Measurements from ENCODE around the gene MKI67. TPM values are rescaled to one million over a fixed set of nuclear protein-coding genes. Genes with fewer than 3 reads are reported as not detected.

Gene MKI67
- polyA plus RNA-seq, 1 donor from 2014 or later: 0.16 TPM

DNA sequence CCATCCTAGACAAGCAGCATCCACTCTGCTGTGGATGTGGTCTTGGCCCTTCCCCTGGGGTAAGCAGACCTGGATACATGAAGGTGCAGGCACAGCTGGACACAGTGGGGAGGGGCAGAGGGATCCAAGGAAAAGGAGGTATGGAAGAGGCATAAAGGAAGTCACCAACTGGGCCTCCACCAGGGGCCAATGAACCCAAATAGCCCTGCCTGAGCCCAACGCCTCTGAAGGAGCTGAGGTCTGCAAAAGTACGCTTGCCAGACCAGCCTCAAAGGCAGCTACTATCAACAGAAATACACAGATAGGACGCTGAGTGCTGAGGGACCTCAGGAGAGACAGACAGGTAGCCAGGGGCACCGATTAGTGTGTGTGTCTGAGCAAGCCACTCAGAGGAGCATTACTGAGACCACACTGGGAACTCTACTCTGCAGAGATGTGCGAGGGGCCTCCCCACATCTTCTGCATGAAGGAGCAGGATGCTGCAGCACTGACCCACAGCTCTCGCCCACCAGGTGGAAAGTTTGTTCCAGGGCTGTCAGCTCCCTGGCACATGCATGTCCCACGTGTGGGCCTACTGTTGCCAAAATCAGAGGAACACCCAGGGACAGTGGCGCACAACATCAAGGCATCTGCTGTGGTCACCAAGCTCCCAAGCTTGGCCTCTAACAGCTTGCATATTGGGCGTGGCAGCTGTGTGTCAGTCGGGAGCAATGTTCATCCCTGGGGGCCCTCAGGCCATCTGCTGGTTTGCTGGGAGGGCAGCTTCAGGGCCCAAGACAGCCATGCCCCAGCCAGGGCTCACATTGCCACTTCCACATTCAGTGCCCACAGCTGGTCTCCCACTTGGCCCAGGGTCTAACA lies 40.0 kb downstream of the MKI67 start:
- H4K20me1 ChIP-seq (ENCODE audit: insufficient read depth): no peaks in the 10 kb centered on the region
- no peak overlapping the region for H2AFZ ChIP-seq (ENCODE audit: low read depth, low read length)
- no peak overlapping the region for H3K9ac ChIP-seq (ENCODE audit: low read length)
- TF ChIP-seq POLR2AphosphoS5 (IDR thresholded peaks at IDR 0.05) (no peak), RAD21 (conservative IDR thresholded peaks at IDR 0.05) (no peak), EP300 (conservative IDR thresholded peaks at IDR 0.05; ENCODE audit: poor library complexity, severe bottlenecking) (no peak), MXI1 (conservative IDR thresholded peaks at IDR 0.05; ENCODE audit: poor library complexity, severe bottlenecking) (no peak), EZH2 (IDR thresholded peaks at IDR 0.05; ENCODE audit: borderline replicate concordance, insufficient read depth, low read length, poor library complexity, severe bottlenecking) (no peak), SMC3 (conservative IDR thresholded peaks at IDR 0.05; ENCODE audit: poor library complexity) (no peak)
- H3K79me2 ChIP-seq (replicated peaks; ENCODE audit: insufficient read depth, low read length): no peaks in the 10 kb centered on the region
- no peaks in the 10 kb centered on the region for H3K36me3 ChIP-seq (ENCODE audit: insufficient read depth, low read length)
- no peak overlapping the region for H3K4me3 ChIP-seq (ENCODE audit: low read length)
- no peaks in the 10 kb centered on the region for H3K9me3 ChIP-seq (ENCODE audit: low read length)
- H3K4me2 ChIP-seq (ENCODE audit: low read length): no peak overlapping the region
- no peak overlapping the region for H3K27ac ChIP-seq (ENCODE audit: low read length)
- H3K9me2 ChIP-seq (ENCODE audit: insufficient read depth, low read length): no peaks in the 10 kb centered on the region
- H3F3A ChIP-seq (ENCODE audit: insufficient read depth, low read length, poor library complexity, severe bottlenecking): no peaks in the 10 kb centered on the region
- H3K27me3 ChIP-seq (ENCODE audit: insufficient read depth, low read depth, low read length): no peaks in the 10 kb centered on the region

GRCh38 chr10:128084991-128085390 lies 41.2 kb downstream of the MKI67 start:
- no peak overlapping the region for H3K9ac ChIP-seq (ENCODE audit: low read length)
- no peak overlapping the region for H3K4me3 ChIP-seq (ENCODE audit: low read length)
- H3K36me3 ChIP-seq (ENCODE audit: insufficient read depth, low read length): no peaks in the 10 kb centered on the region
- H4K20me1 ChIP-seq (ENCODE audit: insufficient read depth): no peaks in the 10 kb centered on the region
- no peaks in the 10 kb centered on the region for H3K9me2 ChIP-seq (ENCODE audit: insufficient read depth, low read length)
- H2AFZ ChIP-seq (ENCODE audit: low read depth, low read length): no peak overlapping the region
- no peaks in the 10 kb centered on the region for H3K27me3 ChIP-seq (ENCODE audit: insufficient read depth, low read depth, low read length)
- TF ChIP-seq, protein P1, sequence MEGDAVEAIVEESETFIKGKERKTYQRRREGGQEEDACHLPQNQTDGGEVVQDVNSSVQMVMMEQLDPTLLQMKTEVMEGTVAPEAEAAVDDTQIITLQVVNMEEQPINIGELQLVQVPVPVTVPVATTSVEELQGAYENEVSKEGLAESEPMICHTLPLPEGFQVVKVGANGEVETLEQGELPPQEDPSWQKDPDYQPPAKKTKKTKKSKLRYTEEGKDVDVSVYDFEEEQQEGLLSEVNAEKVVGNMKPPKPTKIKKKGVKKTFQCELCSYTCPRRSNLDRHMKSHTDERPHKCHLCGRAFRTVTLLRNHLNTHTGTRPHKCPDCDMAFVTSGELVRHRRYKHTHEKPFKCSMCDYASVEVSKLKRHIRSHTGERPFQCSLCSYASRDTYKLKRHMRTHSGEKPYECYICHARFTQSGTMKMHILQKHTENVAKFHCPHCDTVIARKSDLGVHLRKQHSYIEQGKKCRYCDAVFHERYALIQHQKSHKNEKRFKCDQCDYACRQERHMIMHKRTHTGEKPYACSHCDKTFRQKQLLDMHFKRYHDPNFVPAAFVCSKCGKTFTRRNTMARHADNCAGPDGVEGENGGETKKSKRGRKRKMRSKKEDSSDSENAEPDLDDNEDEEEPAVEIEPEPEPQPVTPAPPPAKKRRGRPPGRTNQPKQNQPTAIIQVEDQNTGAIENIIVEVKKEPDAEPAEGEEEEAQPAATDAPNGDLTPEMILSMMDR (IDR thresholded peaks at IDR 0.05; ENCODE audit: poor library complexity, severe bottlenecking): no peak
- TF ChIP-seq REST (IDR thresholded peaks at IDR 0.05; ENCODE audit: borderline replicate concordance): no peak
- TF ChIP-seq EZH2 (IDR thresholded peaks at IDR 0.05; ENCODE audit: borderline replicate concordance, insufficient read depth, low read length, poor library complexity, severe bottlenecking): no peak
- TF ChIP-seq POLR2AphosphoS5 (IDR thresholded peaks at IDR 0.05): no peak
- no peak for TF ChIP-seq EP300 (conservative IDR thresholded peaks at IDR 0.05; ENCODE audit: poor library complexity, severe bottlenecking)
- TF ChIP-seq SMC3 (conservative IDR thresholded peaks at IDR 0.05; ENCODE audit: poor library complexity): no peak
- TF ChIP-seq RAD21 (conservative IDR thresholded peaks at IDR 0.05): no peak
- TF ChIP-seq TAF1 (IDR thresholded peaks at IDR 0.05; ENCODE audit: low read depth): no peak
- TF ChIP-seq MXI1 (conservative IDR thresholded peaks at IDR 0.05; ENCODE audit: poor library complexity, severe bottlenecking): no peak
- no peak overlapping the region for H3K27ac ChIP-seq (ENCODE audit: low read length)
- H3K9me3 ChIP-seq (ENCODE audit: low read length): no peaks in the 10 kb centered on the region
- H3K4me2 ChIP-seq (ENCODE audit: low read length): no peak overlapping the region
- H3K79me2 ChIP-seq (replicated peaks; ENCODE audit: insufficient read depth, low read length): no peaks in the 10 kb centered on the region
- H3F3A ChIP-seq (ENCODE audit: insufficient read depth, low read length, poor library complexity, severe bottlenecking): no peaks in the 10 kb centered on the region
